Loucy (cell line): ENCODE measurements around the gene MAS1L.

Experiments used
- H2AFZ ChIP-seq: fragments of 200-600 bp; sonication (generic); 2 replicates; pipeline ENCODE4 v1.6.0; 2016; ENCODE audit warnings: antibody characterized with exemption, mild to moderate bottlenecking, low read length, moderate library complexity
- H3F3A ChIP-seq: fragments of 200-600 bp; 2 replicates; pipeline ENCODE4 v1.6.0; 2016; ENCODE audit warnings: antibody characterized with exemption, low read depth, mild to moderate bottlenecking
- H3K27me3 ChIP-seq: fragments of 200-600 bp; sonication (generic); 2 replicates; pipeline ENCODE4 v1.6.1; 2014; ENCODE audit warnings: low read length, mild to moderate bottlenecking; ENCODE audit not compliant: insufficient read depth, poor library complexity, severe bottlenecking
- H3K36me3 ChIP-seq: fragments of 200-600 bp; sonication (generic); 2 replicates; pipeline ENCODE4 v1.6.1; 2016; ENCODE audit warnings: low read length; ENCODE audit not compliant: insufficient read depth
- H3K4me1 ChIP-seq: fragments of 200-600 bp; sonication (generic); 2 replicates; pipeline ENCODE4 v1.5.1; 2014; ENCODE audit warnings: low read length, mild to moderate bottlenecking; ENCODE audit not compliant: insufficient read depth, poor library complexity, severe bottlenecking
- H3K4me2 ChIP-seq: fragments of 200-600 bp; sonication (generic); 2 replicates; pipeline ENCODE4 v1.6.0; 2014; ENCODE audit warnings: antibody characterized with exemption, low read length, low read depth, mild to moderate bottlenecking; ENCODE audit not compliant: poor library complexity, severe bottlenecking
- H3K4me3 ChIP-seq: fragments of 200-600 bp; sonication (generic); 2 replicates; pipeline ENCODE4 v1.5.1; 2014; ENCODE audit warnings: low read length, mild to moderate bottlenecking, mixed read lengths; ENCODE audit not compliant: poor library complexity, severe bottlenecking
- H3K79me2 ChIP-seq: fragments of 200-600 bp; sonication (generic); 2 replicates; pipeline ENCODE4 v1.6.1; 2014; ENCODE audit warnings: low read length; ENCODE audit not compliant: insufficient read depth
- H3K9ac ChIP-seq: fragments of 200-600 bp; sonication (generic); 2 replicates; pipeline ENCODE4 v1.6.0; 2014; ENCODE audit warnings: mild to moderate bottlenecking, low read depth, low read length, moderate library complexity; ENCODE audit not compliant: poor library complexity, severe bottlenecking
- H3K9me2 ChIP-seq: fragments of 200-600 bp; sonication (generic); replicated peaks from 2 replicates; pipeline ENCODE4 v1.6.1; 2016; ENCODE audit warnings: low read depth, low read length, mixed read lengths
- H3K9me3 ChIP-seq: fragments of 200-600 bp; sonication (generic); 2 replicates; pipeline ENCODE4 v1.6.1; 2014; ENCODE audit warnings: mild to moderate bottlenecking, antibody characterized with exemption, low read length, low read depth; ENCODE audit not compliant: insufficient read depth
- H4K20me1 ChIP-seq: fragments of 200-600 bp; sonication (generic); 2 replicates; pipeline ENCODE4 v1.6.0; 2014; ENCODE audit warnings: antibody characterized with exemption, low read length, mild to moderate bottlenecking; ENCODE audit not compliant: insufficient read depth, poor library complexity, severe bottlenecking
- EZH2phosphoT487 ChIP-seq: fragments of 200-600 bp; IDR thresholded peaks from 2 replicates; pipeline ENCODE4 v1.6.1; 2018; ENCODE audit warnings: antibody characterized with exemption, mild to moderate bottlenecking, moderate library complexity, borderline replicate concordance
- TF ChIP-seq, protein P1 (sequence below): fragments of 200-600 bp; sonication (generic); conservative IDR thresholded peaks from 2 replicates; pipeline ENCODE4 v1.5.1; 2014; ENCODE audit warnings: mild to moderate bottlenecking, antibody characterized with exemption, low read length

The MAS1L gene

GRCh38 chr6:29506446-29507067 is 18.8 kb upstream of the MAS1L start:
- peaks cover 6% of the 10 kb centered on the region for H3K4me1 ChIP-seq
- TF ChIP-seq, protein P1, sequence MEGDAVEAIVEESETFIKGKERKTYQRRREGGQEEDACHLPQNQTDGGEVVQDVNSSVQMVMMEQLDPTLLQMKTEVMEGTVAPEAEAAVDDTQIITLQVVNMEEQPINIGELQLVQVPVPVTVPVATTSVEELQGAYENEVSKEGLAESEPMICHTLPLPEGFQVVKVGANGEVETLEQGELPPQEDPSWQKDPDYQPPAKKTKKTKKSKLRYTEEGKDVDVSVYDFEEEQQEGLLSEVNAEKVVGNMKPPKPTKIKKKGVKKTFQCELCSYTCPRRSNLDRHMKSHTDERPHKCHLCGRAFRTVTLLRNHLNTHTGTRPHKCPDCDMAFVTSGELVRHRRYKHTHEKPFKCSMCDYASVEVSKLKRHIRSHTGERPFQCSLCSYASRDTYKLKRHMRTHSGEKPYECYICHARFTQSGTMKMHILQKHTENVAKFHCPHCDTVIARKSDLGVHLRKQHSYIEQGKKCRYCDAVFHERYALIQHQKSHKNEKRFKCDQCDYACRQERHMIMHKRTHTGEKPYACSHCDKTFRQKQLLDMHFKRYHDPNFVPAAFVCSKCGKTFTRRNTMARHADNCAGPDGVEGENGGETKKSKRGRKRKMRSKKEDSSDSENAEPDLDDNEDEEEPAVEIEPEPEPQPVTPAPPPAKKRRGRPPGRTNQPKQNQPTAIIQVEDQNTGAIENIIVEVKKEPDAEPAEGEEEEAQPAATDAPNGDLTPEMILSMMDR: no peak
- TF ChIP-seq EZH2phosphoT487: no peak
- no peaks in the 10 kb centered on the region for H3K27me3 ChIP-seq
- no peaks in the 10 kb centered on the region for H3K9me3 ChIP-seq
- no peaks in the 10 kb centered on the region for H3F3A ChIP-seq
- no peak overlapping the region for H2AFZ ChIP-seq
- no peak overlapping the region for H3K4me2 ChIP-seq
- H3K4me3 ChIP-seq: no peak overlapping the region
- H3K79me2 ChIP-seq: no peaks in the 10 kb centered on the region
- H4K20me1 ChIP-seq: no peaks in the 10 kb centered on the region
- no peaks in the 10 kb centered on the region for H3K9me2 ChIP-seq
- no peak overlapping the region for H3K9ac ChIP-seq
- no peaks in the 10 kb centered on the region for H3K36me3 ChIP-seq

DNA sequence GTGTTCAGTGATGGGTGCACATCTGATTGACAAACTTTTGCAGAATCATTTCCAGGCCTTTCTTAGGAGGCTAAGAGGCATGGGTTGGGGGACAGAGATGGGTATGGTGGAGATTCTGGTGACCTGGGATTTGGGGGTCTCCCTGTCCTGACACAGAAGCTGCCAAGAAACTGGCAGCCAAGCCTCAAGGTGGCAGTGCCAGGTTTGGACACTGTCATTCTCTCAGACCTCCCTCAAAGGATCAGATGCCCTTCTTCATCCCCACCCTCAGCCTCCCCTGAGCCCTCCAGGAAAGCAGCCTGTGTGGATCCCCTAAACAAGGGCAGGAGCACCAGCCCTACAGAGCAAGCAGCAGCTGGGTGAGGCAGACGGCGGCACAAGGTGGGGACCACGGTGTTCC is 18.1 kb upstream of the MAS1L start:
- Histone ChIP-seq H3K36me3 (no peaks in the 10 kb centered on the region), H3K9ac (no peak overlapping the region), H3K27me3 (no peaks in the 10 kb centered on the region), H3K9me3 (no peaks in the 10 kb centered on the region), H3F3A (no peaks in the 10 kb centered on the region), H3K4me3 (no peak overlapping the region), H3K4me2 (no peak overlapping the region), H4K20me1 (no peaks in the 10 kb centered on the region), H3K79me2 (no peaks in the 10 kb centered on the region), H3K4me1 (peaks cover 5% of the 10 kb centered on the region), H3K9me2 (no peaks in the 10 kb centered on the region), H2AFZ (no peak overlapping the region)
- no peak for TF ChIP-seq EZH2phosphoT487
- TF ChIP-seq, protein P1: no peak

GRCh38 chr6:29504961-29505360 is 17.2 kb upstream of the MAS1L start:
- no peaks in the 10 kb centered on the region for H3K79me2 ChIP-seq
- no peaks in the 10 kb centered on the region for H3K36me3 ChIP-seq
- H3K9ac ChIP-seq: no peak overlapping the region
- H3K27me3 ChIP-seq: no peaks in the 10 kb centered on the region
- TF ChIP-seq EZH2phosphoT487: no peak
- TF ChIP-seq, protein P1: no peak
- no peaks in the 10 kb centered on the region for H4K20me1 ChIP-seq
- H2AFZ ChIP-seq: no peak overlapping the region
- no peaks in the 10 kb centered on the region for H3K4me1 ChIP-seq
- no peaks in the 10 kb centered on the region for H3F3A ChIP-seq
- no peak overlapping the region for H3K4me3 ChIP-seq
- no peak overlapping the region for H3K4me2 ChIP-seq
- no peaks in the 10 kb centered on the region for H3K9me2 ChIP-seq
- H3K9me3 ChIP-seq: no peaks in the 10 kb centered on the region
